Activated naive CD8-positive, alpha-beta T cell treated with anti-CD3 and anti-CD28 coated beads for 36 hours (primary cell): Measurements from ENCODE around the gene TMEM225B. TPM values are rescaled to one million over a fixed set of nuclear protein-coding genes. Genes with fewer than 3 reads are reported as not detected.
"Not testable (repeated sequence)": the region's sequence is repeated elsewhere in the genome, so short reads cannot be mapped to it uniquely, and the experiment has no call there.

ENCODE experiments used
- DNase-seq: peaks from one replicate; pipeline ENCODE4 v3.0.0; 2021
- H3K27ac Mint-ChIP-seq: one replicate; pipeline ENCODE4 v1.8.0; 2022; ENCODE audit warnings: mild to moderate bottlenecking, moderate library complexity, mixed read lengths
- H3K27me3 Mint-ChIP-seq: one replicate; pipeline ENCODE4 v1.8.0; 2022; ENCODE audit warnings: mild to moderate bottlenecking, mixed read lengths
- H3K36me3 Mint-ChIP-seq: one replicate; pipeline ENCODE4 v1.8.0; 2021; ENCODE audit warnings: mild to moderate bottlenecking, mixed read lengths
- H3K4me1 Mint-ChIP-seq: one replicate; pipeline ENCODE4 v1.8.0; 2021; ENCODE audit warnings: mixed read lengths
- H3K4me3 Mint-ChIP-seq: one replicate; pipeline ENCODE4 v1.8.0; 2022; ENCODE audit warnings: mild to moderate bottlenecking, moderate library complexity, mixed read lengths
- H3K9me3 Mint-ChIP-seq: one replicate; pipeline ENCODE4 v1.8.0; 2022; ENCODE audit warnings: mixed read lengths
- total RNA-seq, 2 experiments: library from RNA; stranded (reverse); gene quantifications; one replicate each; pipeline ENCODE4 v1.2.3, GENCODE V29; 2021

Gene TMEM225B
- total RNA-seq, 2 experiments from 2014 or later = 0.42 to 0.70 TPM

- no peaks in the 10 kb centered on the region for H3K9me3 Mint-ChIP-seq
- peaks cover 76% of the 10 kb centered on the region for H3K36me3 Mint-ChIP-seq
- H3K4me1 Mint-ChIP-seq = peaks cover 81% of the 10 kb centered on the region
- H3K27me3 Mint-ChIP-seq = peaks cover 3% of the 10 kb centered on the region
- H3K4me3 Mint-ChIP-seq = peak overlapping the region; percentile 88
- peak overlapping the region; percentile 99 for H3K27ac Mint-ChIP-seq
- no peak for DNase-seq
Measured at GRCh38 chr7:99625321-99625720, 27.3 kb downstream of the TMEM225B start.

- Mint-ChIP-seq H3K9me3 (no peaks in the 10 kb centered on the region), H3K4me1 (peaks cover 82% of the 10 kb centered on the region), H3K27me3 (peaks cover 3% of the 10 kb centered on the region), H3K27ac (peak overlapping the region; percentile 99), H3K36me3 (peaks cover 75% of the 10 kb centered on the region), H3K4me3 (peak overlapping the region; percentile 88)
- no peak for DNase-seq
Measured at GRCh38 chr7:99625961-99626360, 27.9 kb downstream of the TMEM225B start.

DNA sequence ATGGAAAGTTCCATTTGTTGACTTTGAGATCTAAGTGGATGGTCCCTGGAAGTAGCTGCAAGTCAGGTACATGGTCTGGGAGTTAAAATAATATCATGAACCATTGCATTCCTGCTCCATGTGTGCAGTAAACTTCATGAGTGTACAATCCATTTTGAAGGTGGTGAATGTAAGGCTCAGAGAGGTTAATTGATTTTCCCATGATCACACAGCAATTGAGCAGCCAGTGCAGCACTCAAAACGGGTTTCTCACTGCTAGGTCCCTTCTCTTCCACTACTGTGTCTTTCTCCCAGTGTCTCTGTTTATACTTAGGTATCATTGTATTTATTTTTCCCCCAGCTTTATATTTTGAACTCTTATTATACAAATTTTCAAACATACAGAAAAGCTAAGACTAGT lies 28.6 kb downstream of the TMEM225B start:
- peak overlapping the region; percentile 99 for H3K27ac Mint-ChIP-seq
- peaks cover 3% of the 10 kb centered on the region for H3K27me3 Mint-ChIP-seq
- no peaks in the 10 kb centered on the region for H3K9me3 Mint-ChIP-seq
- peaks cover 82% of the 10 kb centered on the region for H3K4me1 Mint-ChIP-seq
- DNase-seq = no peak
- H3K36me3 Mint-ChIP-seq = peaks cover 72% of the 10 kb centered on the region
- peak overlapping the region; percentile 88 for H3K4me3 Mint-ChIP-seq

- no peak for DNase-seq
- no peaks in the 10 kb centered on the region for H3K9me3 Mint-ChIP-seq
- H3K27ac Mint-ChIP-seq = no peak overlapping the region
- peaks cover 66% of the 10 kb centered on the region for H3K36me3 Mint-ChIP-seq
- H3K27me3 Mint-ChIP-seq = peaks cover 3% of the 10 kb centered on the region
- no peak overlapping the region for H3K4me3 Mint-ChIP-seq
- H3K4me1 Mint-ChIP-seq = peaks cover 80% of the 10 kb centered on the region
Measured at GRCh38 chr7:99627513-99627912, 29.4 kb downstream of the TMEM225B start.

GRCh38 chr7:99628471-99629465 lies 30.7 kb downstream of the TMEM225B start:
- no peak overlapping the region for H3K4me3 Mint-ChIP-seq

DNA sequence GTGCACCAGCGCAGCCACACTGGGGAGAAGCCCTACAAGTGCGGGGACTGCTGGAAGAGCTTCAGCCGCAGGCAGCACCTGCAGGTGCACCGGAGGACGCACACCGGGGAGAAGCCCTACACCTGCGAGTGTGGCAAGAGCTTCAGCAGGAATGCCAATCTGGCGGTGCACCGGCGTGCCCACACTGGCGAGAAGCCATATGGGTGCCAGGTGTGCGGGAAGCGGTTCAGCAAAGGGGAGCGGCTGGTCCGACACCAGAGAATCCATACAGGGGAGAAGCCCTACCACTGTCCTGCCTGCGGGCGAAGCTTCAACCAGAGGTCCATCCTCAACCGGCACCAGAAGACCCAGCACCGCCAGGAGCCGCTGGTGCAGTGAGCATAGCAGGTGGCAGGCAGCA lies 31.6 kb downstream of the TMEM225B start:
- H3K27ac Mint-ChIP-seq = no peak overlapping the region
- peaks cover 54% of the 10 kb centered on the region for H3K36me3 Mint-ChIP-seq
- H3K27me3 Mint-ChIP-seq = no peaks in the 10 kb centered on the region
- H3K4me1 Mint-ChIP-seq = peaks cover 70% of the 10 kb centered on the region
- no peak overlapping the region for H3K4me3 Mint-ChIP-seq
- no peak for DNase-seq
- no peaks in the 10 kb centered on the region for H3K9me3 Mint-ChIP-seq

More at GRCh38 chr7:99628471-99629465, 30.7 kb downstream of the TMEM225B start:
- no peaks in the 10 kb centered on the region for H3K9me3 Mint-ChIP-seq
- H3K27me3 Mint-ChIP-seq = peaks cover 3% of the 10 kb centered on the region
- H3K36me3 Mint-ChIP-seq = peaks cover 59% of the 10 kb centered on the region
- no peak for DNase-seq
- H3K4me1 Mint-ChIP-seq = peaks cover 77% of the 10 kb centered on the region
- peak overlapping the region; percentile 49 for H3K27ac Mint-ChIP-seq

- no peaks in the 10 kb centered on the region for H3K27me3 Mint-ChIP-seq
- H3K4me3 Mint-ChIP-seq = peak overlapping the region; percentile 26
- H3K27ac Mint-ChIP-seq = peak overlapping the region; percentile 89
- H3K4me1 Mint-ChIP-seq = peaks cover 63% of the 10 kb centered on the region
- peak; percentile 68 for DNase-seq
- H3K36me3 Mint-ChIP-seq = peaks cover 46% of the 10 kb centered on the region
- no peaks in the 10 kb centered on the region for H3K9me3 Mint-ChIP-seq
Measured at GRCh38 chr7:99631295-99632109, 33.4 kb downstream of the TMEM225B start.

- Mint-ChIP-seq H3K4me3 (peak overlapping the region; percentile 57), H3K36me3 (peaks cover 68% of the 10 kb centered on the region), H3K4me1 (peaks cover 72% of the 10 kb centered on the region), H3K27ac (peak overlapping the region; percentile 97)
- DNase-seq, H3K27me3 Mint-ChIP-seq, H3K9me3 Mint-ChIP-seq: not testable (repeated sequence)
Measured at GRCh38 chr7:99637414-99637813, 39.3 kb downstream of the TMEM225B start.

DNA sequence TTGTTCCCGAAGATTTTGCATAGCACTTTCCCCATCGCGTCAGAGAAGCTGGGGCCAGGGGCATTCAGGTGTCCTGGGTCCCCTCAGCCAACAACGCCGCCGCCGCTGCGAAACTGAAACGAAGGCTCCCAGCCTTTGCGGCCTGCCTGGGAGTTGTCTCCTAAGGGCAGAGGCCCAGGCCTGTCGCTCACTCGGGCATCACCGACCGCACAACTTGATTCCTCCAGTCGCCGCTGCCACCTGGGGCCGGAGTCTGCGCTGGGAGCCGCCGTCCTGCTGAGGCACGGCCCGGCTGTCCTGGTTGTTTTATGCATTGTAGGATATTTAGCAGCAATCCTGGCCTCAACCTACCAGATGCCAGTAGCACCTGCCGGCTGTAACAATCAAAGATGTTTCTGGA lies 40.7 kb downstream of the TMEM225B start:
- H3K36me3 Mint-ChIP-seq = peaks cover 73% of the 10 kb centered on the region
- H3K27ac Mint-ChIP-seq = peak overlapping the region; percentile 97
- H3K9me3 Mint-ChIP-seq = peaks cover 2% of the 10 kb centered on the region

DNA sequence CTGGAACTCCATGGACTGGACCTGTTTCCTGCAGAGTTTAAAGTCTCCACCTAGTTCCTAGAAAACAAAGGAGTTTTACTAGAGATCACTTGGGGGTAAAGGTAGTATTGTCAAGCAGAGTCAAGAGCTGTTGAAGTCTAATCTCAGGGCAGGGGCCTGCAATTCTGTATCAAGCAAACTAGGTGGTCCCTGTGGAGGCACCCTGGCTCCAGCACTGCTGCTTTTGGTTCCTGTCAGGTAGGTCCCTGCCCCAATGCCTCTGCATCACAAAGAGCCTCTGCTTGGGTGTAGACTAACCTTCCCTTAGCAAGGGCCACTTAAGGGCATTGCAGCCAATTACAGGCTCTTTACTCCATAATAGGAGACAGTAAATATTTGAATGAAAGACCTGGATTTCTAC lies 41.2 kb downstream of the TMEM225B start:
- peaks cover 2% of the 10 kb centered on the region for H3K9me3 Mint-ChIP-seq

More for the DNA sequence above, 40.7 kb downstream of the TMEM225B start:
- DNase-seq = no peak
- Mint-ChIP-seq H3K4me1 (peaks cover 66% of the 10 kb centered on the region), H3K27me3 (no peaks in the 10 kb centered on the region), H3K4me3 (no peak overlapping the region)

DNA sequence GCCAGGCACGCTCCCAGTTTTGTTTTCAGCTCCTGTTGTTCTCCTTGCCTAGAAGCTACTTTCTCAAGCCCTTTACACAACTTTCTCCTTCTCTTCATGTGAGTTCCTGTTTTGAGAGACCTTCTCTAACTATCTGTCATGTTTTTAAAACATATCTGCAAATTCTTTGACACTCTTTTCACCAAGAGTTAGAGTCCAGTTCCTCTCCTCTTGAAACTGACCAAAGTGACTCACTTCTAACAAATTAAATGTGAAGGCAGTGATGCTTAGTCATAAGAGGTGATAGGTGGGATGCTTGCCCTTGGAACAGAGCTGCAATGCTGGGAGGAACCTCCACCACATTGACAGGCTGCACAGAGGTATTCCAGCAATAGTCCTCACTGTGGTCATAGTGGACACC lies 44.0 kb downstream of the TMEM225B start:
- Mint-ChIP-seq H3K27me3 (no peaks in the 10 kb centered on the region), H3K36me3 (peaks cover 76% of the 10 kb centered on the region)

More for the DNA sequence above, 41.2 kb downstream of the TMEM225B start:
- no peaks in the 10 kb centered on the region for H3K27me3 Mint-ChIP-seq
- peaks cover 64% of the 10 kb centered on the region for H3K4me1 Mint-ChIP-seq
- DNase-seq = no peak
- peak overlapping the region; percentile 97 for H3K27ac Mint-ChIP-seq
- H3K4me3 Mint-ChIP-seq = no peak overlapping the region
- peaks cover 72% of the 10 kb centered on the region for H3K36me3 Mint-ChIP-seq

GRCh38 chr7:99643464-99643863 lies 45.4 kb downstream of the TMEM225B start:
- Mint-ChIP-seq H3K9me3 (peaks cover 3% of the 10 kb centered on the region), H3K27ac (no peak overlapping the region), H3K27me3 (no peaks in the 10 kb centered on the region), H3K4me3 (no peak overlapping the region), H3K4me1 (peaks cover 43% of the 10 kb centered on the region), H3K36me3 (peaks cover 73% of the 10 kb centered on the region)
- DNase-seq = no peak

More for the DNA sequence above, 44.0 kb downstream of the TMEM225B start:
- Mint-ChIP-seq H3K9me3 (peaks cover 4% of the 10 kb centered on the region), H3K27ac (peak overlapping the region; percentile 25), H3K4me1 (peaks cover 52% of the 10 kb centered on the region), H3K4me3 (no peak overlapping the region)
- no peak for DNase-seq

- Mint-ChIP-seq H3K9me3 (peaks cover 3% of the 10 kb centered on the region), H3K4me3 (no peak overlapping the region), H3K36me3 (peaks cover 71% of the 10 kb centered on the region), H3K4me1 (peaks cover 39% of the 10 kb centered on the region), H3K27ac (no peak overlapping the region), H3K27me3 (no peaks in the 10 kb centered on the region)
- no peak for DNase-seq
Measured at GRCh38 chr7:99644431-99644830, 46.4 kb downstream of the TMEM225B start.

GRCh38 chr7:99645590-99645989 lies 47.5 kb downstream of the TMEM225B start:
- no peaks in the 10 kb centered on the region for H3K27me3 Mint-ChIP-seq
- no peak overlapping the region for H3K4me3 Mint-ChIP-seq
- H3K4me1 Mint-ChIP-seq = peaks cover 34% of the 10 kb centered on the region
- no peak overlapping the region for H3K27ac Mint-ChIP-seq
- peaks cover 3% of the 10 kb centered on the region for H3K9me3 Mint-ChIP-seq
- DNase-seq = no peak
- peaks cover 60% of the 10 kb centered on the region for H3K36me3 Mint-ChIP-seq

GRCh38 chr7:99648843-99649242 lies 50.8 kb downstream of the TMEM225B start:
- DNase-seq = no peak

More at GRCh38 chr7:99648843-99649242, 50.8 kb downstream of the TMEM225B start:
- peaks cover 18% of the 10 kb centered on the region for H3K4me1 Mint-ChIP-seq
- H3K36me3 Mint-ChIP-seq = peaks cover 39% of the 10 kb centered on the region
- H3K27me3 Mint-ChIP-seq = no peaks in the 10 kb centered on the region
- no peak overlapping the region for H3K4me3 Mint-ChIP-seq
- H3K9me3 Mint-ChIP-seq = peaks cover 3% of the 10 kb centered on the region
- no peak overlapping the region for H3K27ac Mint-ChIP-seq
